ENCODE measurements around the gene UNC5A. TPM values are rescaled to one million over a fixed set of nuclear protein-coding genes. Genes with fewer than 3 reads are reported as not detected.

UNC5A gene
- total RNA-seq, 1 experiment from 2014 or later: 10.1 TPM

DNA sequence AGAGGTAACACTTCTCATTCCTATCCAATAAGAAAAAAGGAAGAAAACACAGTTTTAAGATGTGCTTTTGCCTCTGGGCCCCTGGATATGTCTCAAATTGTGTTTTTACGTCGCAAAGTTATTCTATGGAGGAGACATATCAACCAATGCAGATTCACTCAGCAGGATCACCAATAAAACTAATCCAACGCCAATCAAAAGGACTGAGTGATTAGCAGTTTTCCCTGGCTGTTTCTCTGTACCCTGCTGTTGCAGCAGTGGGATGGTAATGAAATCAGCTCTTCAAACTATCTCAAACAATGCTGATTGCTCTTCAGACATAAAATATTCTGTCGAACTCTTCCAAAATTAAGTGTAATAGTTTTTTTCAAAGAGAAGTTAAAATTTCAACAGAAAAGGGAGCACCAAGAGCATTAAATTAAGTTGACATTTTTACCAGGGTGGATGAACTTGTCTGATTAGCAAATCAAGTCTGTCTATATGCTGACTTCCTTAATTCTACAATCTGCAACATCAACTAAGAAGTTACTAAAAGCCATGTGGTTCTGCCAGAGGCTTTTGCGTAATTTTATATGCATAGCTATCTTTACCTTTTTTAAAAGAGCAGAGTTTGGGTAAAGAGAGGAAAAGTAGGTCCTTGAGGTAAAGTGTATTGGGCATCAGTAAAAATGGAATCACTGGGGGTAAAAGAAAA lies 98.5 kb downstream of the UNC5A start:
- ChIA-PET RAD21 (ENCODE audit: low non-redundant PET in 1 of 2, low total read pairs in 2 of 2, uncharacterized antibody in 2 of 2, unreplicated experiment in 2 of 2) (no interaction called here), CTCF (no interaction called here), POLR2A (no interaction called here)
- H3K4me3 ChIP-seq (replicated peaks in 1 of 2; ENCODE audit: low read depth in 1 of 2, low read length in 2 of 2): no peak overlapping the region
- H3K27ac ChIP-seq (ENCODE audit: low read depth, low read length): no peak overlapping the region
- no peaks in the 10 kb centered on the region for H4K20me1 ChIP-seq (ENCODE audit: insufficient read depth)
- H3K9ac ChIP-seq (ENCODE audit: low read length): no peak overlapping the region
- TF ChIP-seq FOSL1 (IDR thresholded peaks at IDR 0.05; ENCODE audit: low read depth) (no peak), CBX3 (IDR thresholded peaks at IDR 0.05; ENCODE audit: low read depth) (no peak), EGR1 (IDR thresholded peaks at IDR 0.05; ENCODE audit: low read depth) (no peak), JUND (IDR thresholded peaks at IDR 0.05) (no peak), CEBPB (IDR thresholded peaks at IDR 0.05; ENCODE audit: low read depth) (no peak), ZBTB33 (IDR thresholded peaks at IDR 0.05; ENCODE audit: extremely low read depth, insufficient replicate concordance, low read length) (no peak)
- TF ChIP-seq, protein P1, sequence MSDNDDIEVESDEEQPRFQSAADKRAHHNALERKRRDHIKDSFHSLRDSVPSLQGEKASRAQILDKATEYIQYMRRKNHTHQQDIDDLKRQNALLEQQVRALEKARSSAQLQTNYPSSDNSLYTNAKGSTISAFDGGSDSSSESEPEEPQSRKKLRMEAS (IDR thresholded peaks at IDR 0.05): no peak
- ATAC-seq (no peak), DNase-seq (ENCODE audit: low read depth, low spot score) (no peak)
- no peak overlapping the region for H3K4me2 ChIP-seq (ENCODE audit: low read length)
- 0 out of 2 replicates have a peak, but pooled peaks cover 2% of the 10 kb centered on the region for H3K79me2 ChIP-seq (ENCODE audit: insufficient read depth, low read length)
- H3K9me3 ChIP-seq (ENCODE audit: control insufficient read depth in 1 of 2, insufficient read depth in 1 of 2, low read depth in 1 of 2, low read length in 2 of 2): no peaks in the 10 kb centered on the region
- H3K9me2 ChIP-seq (ENCODE audit: insufficient read depth): no peaks in the 10 kb centered on the region
- H3K27me3 ChIP-seq (ENCODE audit: insufficient read depth, low read length): no peaks in the 10 kb centered on the region
- H3K4me1 ChIP-seq (ENCODE audit: control insufficient read depth in 1 of 2, insufficient read depth in 2 of 2, low read length in 2 of 2): no peaks in the 10 kb centered on the region
- intact Hi-C loops (cut with micrococcal nuclease): no loop called here
- peaks cover 21 to 46% of the 10 kb centered on the region in 2 experiments for H3K36me3 ChIP-seq (ENCODE audit: control insufficient read depth in 1 of 2, insufficient read depth in 2 of 2, low read length in 2 of 2)
- H2AFZ ChIP-seq (ENCODE audit: low read depth, low read length, poor library complexity, severe bottlenecking): no peak overlapping the region
- BruUV-seq (replicated peaks): no TSS peak

DNA sequence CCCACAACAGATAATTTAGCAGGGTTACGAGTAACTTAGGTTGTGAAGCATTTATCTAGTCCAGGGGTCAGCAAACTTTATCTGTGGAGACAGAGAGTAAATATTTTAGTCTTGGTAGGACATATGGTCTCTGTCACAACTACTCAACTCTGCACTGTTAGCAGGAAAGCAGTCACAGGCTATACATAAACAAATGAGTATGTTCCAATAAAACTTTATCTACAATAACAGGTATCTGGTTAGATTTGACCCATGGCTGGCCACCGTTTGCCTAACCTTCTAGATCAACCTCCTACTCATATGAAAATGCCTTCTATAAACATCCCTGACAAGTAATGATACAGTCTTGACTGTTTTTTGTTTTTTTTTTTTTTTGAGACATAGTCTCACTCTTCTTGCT lies 101.8 kb downstream of the UNC5A start:
- H3K27me3 ChIP-seq (ENCODE audit: insufficient read depth, low read length): no peaks in the 10 kb centered on the region
- BruUV-seq (replicated peaks): no TSS peak
- TF ChIP-seq RAD21 (IDR thresholded peaks at IDR 0.05; ENCODE audit: low read depth): no peak
- no peak for TF ChIP-seq SIN3A (IDR thresholded peaks at IDR 0.05; ENCODE audit: low read depth)
- TF ChIP-seq POLR2AphosphoS5 (IDR thresholded peaks at IDR 0.05; ENCODE audit: low read depth, low read length): no peak
- no peak for TF ChIP-seq ELF1 (IDR thresholded peaks at IDR 0.05; ENCODE audit: borderline replicate concordance, low read depth)
- TF ChIP-seq EZH2 (IDR thresholded peaks at IDR 0.05): no peak
- TF ChIP-seq TCF7L2 (IDR thresholded peaks at IDR 0.05; ENCODE audit: borderline replicate concordance, extremely low read depth, insufficient read depth, insufficient read length): no peak
- no peak for TF ChIP-seq CTCF (IDR thresholded peaks at IDR 0.05 in 2 of 3, conservative IDR thresholded peaks at IDR 0.05 in 1 of 3; ENCODE audit: borderline replicate concordance in 1 of 3, insufficient read depth in 1 of 3, low read depth in 2 of 3, low read length in 2 of 3)
- no peak for TF ChIP-seq FOSL1 (IDR thresholded peaks at IDR 0.05; ENCODE audit: low read depth)
- no peak for TF ChIP-seq EZH2phosphoT487 (IDR thresholded peaks at IDR 0.05; ENCODE audit: borderline replicate concordance)
- TF ChIP-seq, protein P2, sequence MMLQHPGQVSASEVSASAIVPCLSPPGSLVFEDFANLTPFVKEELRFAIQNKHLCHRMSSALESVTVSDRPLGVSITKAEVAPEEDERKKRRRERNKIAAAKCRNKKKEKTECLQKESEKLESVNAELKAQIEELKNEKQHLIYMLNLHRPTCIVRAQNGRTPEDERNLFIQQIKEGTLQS (IDR thresholded peaks at IDR 0.05): no peak
- TF ChIP-seq CEBPB (IDR thresholded peaks at IDR 0.05; ENCODE audit: low read depth): no peak
- TF ChIP-seq CBX3 (IDR thresholded peaks at IDR 0.05; ENCODE audit: low read depth): no peak

More for the DNA sequence above, 101.8 kb downstream of the UNC5A start:
- DNase-seq (ENCODE audit: low read depth, low spot score): no peak
- intact Hi-C loops (cut with micrococcal nuclease): no loop called here
- Histone ChIP-seq H3K27ac (ENCODE audit: low read depth, low read length) (no peak overlapping the region), H2AFZ (ENCODE audit: low read depth, low read length, poor library complexity, severe bottlenecking) (no peak overlapping the region), H3K4me3 (replicated peaks in 1 of 2; ENCODE audit: low read depth in 1 of 2, low read length in 2 of 2) (no peak overlapping the region), H3K9me2 (ENCODE audit: insufficient read depth) (no peaks in the 10 kb centered on the region), H3K4me2 (ENCODE audit: low read length) (no peak overlapping the region), H3K9ac (ENCODE audit: low read length) (no peak overlapping the region), H3K9me3 (ENCODE audit: control insufficient read depth in 1 of 2, insufficient read depth in 1 of 2, low read depth in 1 of 2, low read length in 2 of 2) (no peaks in the 10 kb centered on the region), H3K36me3 (ENCODE audit: control insufficient read depth in 1 of 2, insufficient read depth in 2 of 2, low read length in 2 of 2) (peaks cover 6 to 15% of the 10 kb centered on the region in 2 experiments; a peak in 3 of 4 replicates), H3K4me1 (ENCODE audit: control insufficient read depth in 1 of 2, insufficient read depth in 2 of 2, low read length in 2 of 2) (no peaks in the 10 kb centered on the region), H4K20me1 (ENCODE audit: insufficient read depth) (no peaks in the 10 kb centered on the region), H3K79me2 (ENCODE audit: insufficient read depth, low read length) (peaks cover 16% of the 10 kb centered on the region; the same call in 1 of the 2 replicates)
- CTCF ChIA-PET: no interaction called here
- ATAC-seq: no peak
- POLR2A ChIA-PET: no interaction called here
- RAD21 ChIA-PET (ENCODE audit: low non-redundant PET in 1 of 2, low total read pairs in 2 of 2, uncharacterized antibody in 2 of 2, unreplicated experiment in 2 of 2): no interaction called here
